HG03159 (cell line): Measurements from ENCODE around the gene TRIM77.
"Not testable (repeated sequence)": the region's sequence is repeated elsewhere in the genome, so short reads cannot be mapped to it uniquely, and the experiment has no call there.

Source experiments
- ATAC-seq: cut with Tn5 transposase; IDR thresholded peaks from one replicate; pipeline ENCODE4 v1.9.1; 2021; ENCODE audit warnings: mild to moderate bottlenecking, moderate library complexity; ENCODE audit not compliant: unreplicated experiment

Gene TRIM77, protein sequence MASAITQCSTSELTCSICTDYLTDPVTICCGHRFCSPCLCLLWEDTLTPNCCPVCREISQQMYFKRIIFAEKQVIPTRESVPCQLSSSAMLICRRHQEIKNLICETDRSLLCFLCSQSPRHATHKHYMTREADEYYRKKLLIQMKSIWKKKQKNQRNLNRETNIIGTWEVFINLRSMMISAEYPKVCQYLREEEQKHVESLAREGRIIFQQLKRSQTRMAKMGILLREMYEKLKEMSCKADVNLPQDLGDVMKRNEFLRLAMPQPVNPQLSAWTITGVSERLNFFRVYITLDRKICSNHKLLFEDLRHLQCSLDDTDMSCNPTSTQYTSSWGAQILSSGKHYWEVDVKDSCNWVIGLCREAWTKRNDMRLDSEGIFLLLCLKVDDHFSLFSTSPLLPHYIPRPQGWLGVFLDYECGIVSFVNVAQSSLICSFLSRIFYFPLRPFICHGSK

DNA sequence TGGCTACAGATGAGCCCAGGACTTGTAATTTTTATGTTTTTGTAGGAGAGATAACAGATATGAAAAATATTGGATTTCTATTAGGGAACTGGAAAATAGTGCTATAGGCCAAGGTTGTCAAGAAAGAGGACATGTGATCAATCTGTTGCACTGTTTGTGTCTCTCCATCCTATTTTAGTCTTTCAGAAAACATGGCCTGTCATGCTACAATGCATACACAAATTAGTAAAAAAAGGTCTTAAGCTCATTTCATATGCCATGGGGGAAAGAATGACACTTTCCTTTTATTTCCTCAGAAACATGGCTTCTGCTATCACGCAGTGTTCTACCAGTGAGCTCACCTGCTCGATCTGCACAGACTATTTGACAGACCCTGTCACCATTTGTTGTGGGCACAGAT lies at the start of gene TRIM77:
Gene TRIM77, plus strand, starts transcription at position 301 of the 400 bp plus-strand sequence. Its CDS starts 0 bp downstream, at position 301.
- not testable (repeated sequence) for ATAC-seq

DNA sequence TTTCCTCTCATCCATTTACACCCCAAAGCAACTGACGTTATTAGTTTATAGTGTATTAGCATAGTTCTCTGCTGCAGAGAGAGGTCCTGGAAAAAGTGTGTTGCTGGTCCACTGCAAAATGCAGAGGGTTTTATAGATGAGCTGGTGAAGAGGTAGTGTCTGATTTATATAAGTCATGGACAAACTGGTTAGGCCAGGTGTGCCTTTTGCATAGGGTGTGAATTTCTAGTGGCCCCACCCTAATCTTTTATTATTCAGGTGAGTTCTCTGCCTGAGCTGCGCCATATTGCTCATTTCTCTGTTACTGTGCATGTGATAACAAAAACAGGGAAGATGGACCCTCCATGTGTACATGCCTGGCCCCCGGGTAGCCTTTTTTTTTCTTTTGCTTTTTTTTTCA lies 43.1 kb upstream of the TRIM77 start:
- no peak for ATAC-seq

DNA sequence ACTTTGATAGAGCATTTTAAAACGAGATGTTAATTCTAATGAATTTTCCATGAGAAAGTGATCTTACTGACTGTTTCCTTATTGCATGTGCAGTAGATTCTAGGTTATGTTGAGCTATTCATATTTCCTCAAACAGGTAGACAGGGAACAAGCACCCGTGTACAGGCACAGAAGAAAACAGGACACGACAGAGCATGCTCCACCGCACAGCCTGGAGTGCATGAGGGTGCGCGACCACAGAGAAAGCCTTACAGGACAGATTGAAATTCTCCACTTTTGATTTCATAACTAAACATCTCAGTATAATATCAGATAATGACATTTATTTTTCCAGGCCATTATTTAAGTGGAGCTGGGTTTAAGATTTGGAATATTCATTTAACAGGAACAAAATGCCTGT lies 41.9 kb upstream of the TRIM77 start:
- not testable (repeated sequence) for ATAC-seq

DNA sequence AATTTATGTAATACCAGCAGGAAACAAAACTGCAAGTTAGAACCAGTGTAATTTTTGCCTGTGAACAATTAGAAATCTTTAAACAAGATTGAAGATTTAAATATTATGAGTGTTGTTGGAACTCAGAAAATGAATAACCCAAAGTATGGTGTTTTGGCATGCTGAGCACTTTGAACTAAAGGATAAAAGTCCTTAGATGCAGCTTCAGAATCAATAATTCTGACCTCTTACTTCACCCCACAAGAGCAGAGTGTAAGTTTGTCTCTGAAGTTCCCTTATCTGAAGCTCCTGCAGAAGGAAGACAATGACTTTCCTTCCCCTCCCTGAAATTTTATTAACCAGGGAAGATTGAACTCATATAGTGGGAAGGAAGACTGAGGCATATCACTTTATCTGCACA lies 40.5 kb upstream of the TRIM77 start:
- not testable (repeated sequence) for ATAC-seq

DNA sequence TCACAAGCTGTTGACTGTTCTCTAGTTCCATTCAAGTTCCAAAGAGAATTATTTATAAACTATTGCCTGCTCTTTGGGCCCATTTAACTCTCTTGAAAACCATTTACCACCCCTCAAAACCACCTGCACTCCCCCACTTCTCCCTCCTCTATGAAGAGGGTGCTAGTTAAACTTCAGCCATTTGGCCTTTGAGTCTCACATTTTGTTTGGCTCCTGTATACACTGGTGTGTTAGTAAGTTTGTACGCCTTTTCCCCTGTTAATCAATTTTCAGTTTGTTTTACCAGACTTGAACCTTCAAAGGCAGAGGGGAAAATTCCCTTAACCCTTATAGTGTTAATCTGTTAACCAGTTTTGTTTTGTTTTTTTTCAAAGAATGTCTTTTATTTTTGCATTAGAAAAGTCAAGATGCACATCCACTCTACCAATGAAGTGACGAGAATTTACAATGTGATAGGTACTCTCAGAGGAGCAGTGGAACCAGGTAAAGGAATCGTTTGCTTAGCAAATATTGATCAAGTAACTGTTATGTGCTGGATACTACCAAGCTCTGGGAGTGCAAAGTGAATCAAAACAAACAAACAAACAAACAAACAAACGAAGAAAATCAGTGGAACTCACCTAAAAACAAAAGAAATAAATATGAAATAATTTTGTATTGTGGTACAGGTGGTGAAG lies 40.0 kb upstream of the TRIM77 start:
- ATAC-seq = not testable (repeated sequence)

DNA sequence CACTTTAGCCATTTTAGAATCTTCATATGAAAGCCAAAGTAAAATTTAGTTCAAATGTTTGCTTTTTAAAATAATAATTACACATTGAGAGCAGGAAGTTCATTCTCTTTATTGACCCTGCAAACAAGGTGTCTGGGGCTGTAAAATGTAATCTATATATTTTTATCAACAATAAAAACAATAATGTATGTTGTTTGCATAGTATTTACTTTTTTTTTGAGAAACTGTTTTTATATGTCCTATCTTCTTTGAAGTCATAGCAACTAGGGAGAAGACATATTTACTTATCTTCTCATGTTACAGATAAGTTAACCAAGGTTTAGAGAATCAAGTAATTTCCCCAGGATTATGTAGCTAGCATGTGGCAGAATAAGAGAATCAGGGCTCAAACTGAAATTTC lies 37.6 kb upstream of the TRIM77 start:
- not testable (repeated sequence) for ATAC-seq

DNA sequence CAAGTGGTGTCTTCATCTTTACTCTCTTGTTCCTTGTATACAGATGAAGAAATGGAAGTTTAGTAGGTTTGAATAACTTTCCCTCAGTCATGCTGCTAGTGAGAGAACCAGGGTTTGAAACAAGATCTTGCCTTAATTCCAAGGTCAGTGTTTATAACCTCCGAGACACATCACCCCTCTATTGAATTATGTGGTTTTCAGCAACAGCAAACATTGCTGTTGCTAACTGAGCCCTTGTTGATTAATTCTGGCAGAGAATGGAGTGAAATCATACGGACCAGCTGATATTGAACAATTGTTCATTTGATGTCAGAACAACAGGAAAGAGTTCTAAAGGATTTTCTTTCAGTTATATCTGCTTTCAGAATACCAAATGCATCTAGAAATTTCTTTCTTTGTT lies 36.7 kb upstream of the TRIM77 start:
- ATAC-seq = not testable (repeated sequence)

DNA sequence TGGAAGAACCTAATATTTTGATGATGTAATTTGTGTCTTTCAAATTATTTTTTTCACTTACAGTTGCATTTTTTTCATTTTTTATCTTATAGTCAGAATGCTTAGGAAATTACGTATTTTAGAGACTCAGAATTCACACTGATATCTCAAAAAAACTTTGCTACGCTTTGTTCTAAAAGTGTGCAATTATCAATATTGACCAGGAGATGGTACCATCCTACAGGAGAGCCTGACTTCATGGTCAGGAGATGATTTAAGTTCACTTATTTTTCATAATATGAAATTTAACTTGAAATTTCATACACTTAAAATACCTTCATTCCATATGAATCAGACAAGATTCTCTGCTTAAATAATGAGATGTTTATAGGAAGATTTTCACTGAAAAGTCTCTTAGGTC lies 34.7 kb upstream of the TRIM77 start:
- not testable (repeated sequence) for ATAC-seq

DNA sequence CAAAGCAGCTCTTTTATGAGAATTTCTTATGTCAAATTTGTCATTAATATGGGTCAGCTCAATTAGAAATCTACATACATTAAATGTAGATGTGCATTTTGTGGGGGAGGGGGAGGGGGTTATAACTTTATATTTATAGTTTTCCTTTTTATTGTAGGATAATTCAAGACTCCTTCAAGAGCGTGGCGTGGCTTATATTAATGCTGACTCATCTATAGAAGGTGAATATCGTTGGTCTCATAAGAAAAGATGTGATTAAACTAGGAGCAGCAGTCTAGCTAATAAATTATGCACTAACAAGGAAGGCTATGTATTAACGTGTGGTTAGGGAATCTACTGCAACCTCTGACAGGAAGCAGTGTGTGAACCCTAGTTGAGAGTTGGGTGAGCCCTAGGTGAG lies 34.2 kb upstream of the TRIM77 start:
- ATAC-seq = not testable (repeated sequence)

DNA sequence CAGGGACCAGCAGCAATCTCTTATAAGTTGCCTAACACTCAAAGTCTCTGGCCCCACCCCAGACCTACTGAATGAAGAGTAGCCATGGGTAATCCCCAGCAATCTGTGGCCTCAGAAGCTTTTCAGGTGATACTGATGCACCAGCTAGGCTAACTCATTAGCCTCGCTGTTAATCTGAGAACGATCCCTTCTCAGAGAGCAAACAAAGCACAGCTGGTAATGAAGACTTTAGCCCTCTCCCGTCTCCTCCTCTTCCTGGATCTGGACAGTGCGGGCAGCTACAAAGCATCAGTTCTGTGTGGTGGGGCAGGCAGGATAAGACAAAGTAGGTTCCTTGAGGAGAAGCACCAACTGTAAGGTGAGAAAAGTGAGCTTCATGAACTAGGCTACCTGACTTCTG lies 3.0 kb upstream of the TRIM77 start:
- not testable (repeated sequence) for ATAC-seq

DNA sequence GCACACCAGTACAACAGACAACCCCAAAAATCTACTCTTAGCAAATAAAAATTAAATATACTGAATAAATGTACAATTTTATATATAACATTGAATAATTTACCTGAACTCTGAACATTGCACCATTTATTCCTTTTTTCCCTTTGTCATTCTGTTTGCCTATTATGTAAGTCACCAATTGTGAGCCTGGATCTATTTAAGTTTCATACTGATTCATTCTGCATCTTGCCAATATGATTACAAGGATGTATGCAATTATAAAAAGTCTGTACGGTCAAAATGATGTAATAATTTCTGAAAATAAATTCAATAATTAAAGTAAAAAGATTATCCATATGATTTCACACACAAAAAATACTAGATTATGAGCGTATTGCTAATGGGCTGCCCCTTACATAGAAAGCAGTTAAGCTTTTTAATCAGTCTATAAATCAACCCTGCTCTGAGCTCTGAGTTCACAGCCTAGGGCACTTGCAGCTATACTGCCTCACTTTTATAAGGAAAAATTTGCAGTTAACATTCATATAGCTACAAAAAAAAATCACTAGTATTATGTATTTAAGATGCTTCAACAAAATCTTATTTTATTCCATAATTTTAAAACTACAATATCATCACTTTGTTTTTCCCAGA lies 14.9 kb downstream of the TRIM77 start:
- not testable (repeated sequence) for ATAC-seq

DNA sequence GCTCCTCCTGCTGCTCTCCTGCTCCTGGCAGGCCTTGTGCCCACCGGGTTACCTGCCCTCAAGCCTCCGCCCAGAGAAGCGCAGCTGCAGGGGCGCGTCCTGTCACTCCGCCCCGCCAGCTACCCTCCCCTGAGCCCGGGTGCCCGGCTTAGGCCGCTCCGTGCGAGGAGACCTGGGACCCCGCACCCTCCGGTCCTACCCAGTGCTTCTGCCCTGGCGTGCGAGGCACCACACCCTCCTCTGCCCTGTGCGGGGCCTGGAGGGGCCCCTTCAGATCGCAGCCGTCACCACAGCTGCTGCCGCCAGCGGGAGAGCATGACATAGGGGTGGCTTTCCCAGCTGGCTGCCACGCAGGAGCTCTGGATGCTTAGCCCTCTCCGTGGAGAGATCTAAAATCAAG lies 20.1 kb downstream of the TRIM77 start:
- not testable (repeated sequence) for ATAC-seq

DNA sequence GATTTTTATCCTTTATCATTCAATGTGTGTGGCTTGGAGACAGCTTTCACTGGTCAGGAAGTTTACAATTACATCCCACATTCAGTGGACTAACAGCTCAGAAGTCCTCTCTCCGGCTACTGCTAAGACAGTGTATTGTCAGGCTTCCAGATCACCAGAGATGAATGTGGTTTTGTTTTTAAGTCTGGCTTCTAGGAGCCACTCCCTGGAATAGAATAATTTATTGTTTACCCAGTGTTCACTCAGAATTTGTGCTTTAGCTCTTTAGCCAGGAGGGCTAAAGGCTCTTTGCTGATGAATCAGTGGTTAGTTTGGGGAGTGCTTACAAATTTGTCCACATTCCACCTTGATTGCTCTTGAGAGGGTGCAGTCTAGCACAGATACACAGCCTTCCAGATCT lies 26.5 kb downstream of the TRIM77 start:
- no peak for ATAC-seq

DNA sequence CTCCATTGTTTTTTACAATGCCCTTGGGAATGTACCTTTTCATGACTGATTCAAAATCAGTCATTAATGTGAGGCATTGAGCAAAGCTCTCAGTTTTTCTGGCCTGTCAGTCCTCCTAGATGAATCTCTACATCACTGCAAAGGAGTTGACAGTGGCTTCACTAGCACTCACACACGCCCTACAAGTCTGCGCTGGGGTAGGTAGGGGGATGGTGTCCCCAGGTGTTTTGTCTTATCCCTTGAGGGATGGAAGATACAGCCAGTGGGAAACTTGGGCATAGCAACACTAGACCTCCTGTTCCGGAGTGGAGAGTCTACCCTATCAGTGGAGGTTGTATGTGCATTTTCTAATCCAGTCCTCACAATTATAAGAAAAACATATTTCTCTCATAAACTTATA lies 27.0 kb downstream of the TRIM77 start:
- ATAC-seq = no peak

DNA sequence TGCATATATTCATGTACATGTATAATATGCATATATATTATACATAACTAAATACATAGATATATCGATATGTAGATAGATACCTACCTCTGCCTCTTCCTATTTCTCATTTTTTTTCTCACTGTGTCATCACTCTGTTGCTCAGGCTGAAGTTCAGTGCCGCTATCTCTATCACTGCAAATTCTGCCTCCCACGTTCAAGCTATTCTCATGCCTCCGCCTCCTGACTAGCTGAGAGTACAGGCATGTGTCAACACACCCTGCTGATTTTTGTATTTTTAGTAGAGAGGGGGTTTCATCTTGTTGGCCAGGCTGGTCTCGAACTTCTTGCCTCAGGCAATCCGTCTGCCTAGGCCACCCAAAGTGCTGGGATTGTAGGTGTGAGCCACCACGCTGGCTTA lies 31.3 kb downstream of the TRIM77 start:
- ATAC-seq = not testable (repeated sequence)

DNA sequence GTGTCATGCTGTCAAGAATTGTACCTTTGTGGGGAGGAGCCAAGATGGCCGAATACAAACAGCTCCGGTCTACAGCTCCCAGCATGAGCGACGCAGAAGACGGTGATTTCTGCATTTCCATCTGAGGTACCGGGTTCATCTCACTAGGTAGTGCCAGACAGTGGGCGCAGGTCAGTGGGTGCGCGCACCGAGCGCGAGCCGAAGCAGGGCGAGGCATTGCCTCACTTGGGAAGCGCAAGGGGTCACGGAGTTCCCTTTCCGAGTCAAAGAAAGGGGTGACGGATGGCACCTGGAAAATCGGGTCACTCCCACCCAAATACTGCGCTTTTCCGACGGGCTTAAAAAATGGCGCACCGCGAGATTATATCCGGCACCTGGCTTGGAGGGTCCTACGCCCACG lies 34.1 kb downstream of the TRIM77 start:
- not testable (repeated sequence) for ATAC-seq

DNA sequence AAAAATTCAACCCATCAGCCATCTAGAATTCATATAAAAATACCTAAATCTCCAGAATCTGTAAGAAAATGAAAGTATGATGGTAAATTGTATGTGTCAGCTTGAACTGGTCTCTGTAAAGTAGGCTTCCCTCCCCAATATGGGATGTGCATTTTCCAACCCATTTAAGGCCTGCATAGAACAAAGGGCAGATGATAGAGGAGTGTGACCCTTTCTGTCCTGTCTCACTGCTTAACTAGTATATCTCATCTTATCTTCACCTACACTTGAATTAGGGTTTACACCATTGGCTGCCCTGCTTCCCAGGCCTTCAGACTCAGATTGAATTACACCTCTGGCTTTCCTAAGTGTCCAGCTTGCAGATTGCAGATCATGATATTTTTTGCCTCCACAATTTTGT lies 40.7 kb downstream of the TRIM77 start:
- not testable (repeated sequence) for ATAC-seq
